GM19239 (cell line): ENCODE measurements around the gene MALAT1.
"Not testable (repeated sequence)": the region's sequence is repeated elsewhere in the genome, so short reads cannot be mapped to it uniquely, and the experiment has no call there.

Source experiments
- DNase-seq: peaks from one replicate; pipeline ENCODE4 v3.0.0; 2011; ENCODE audit warnings: low spot score; ENCODE audit not compliant: insufficient read length
- FAIRE-seq: peaks from 2 replicates; lab custom pipeline; 2011; peaks lifted over from hg19 to GRCh38; lab: Jason Lieb, UNC

The MALAT1 gene

GRCh38 chr11:65516135-65516968 is 17.5 kb downstream of the MALAT1 start:
- no peak for FAIRE-seq
- no peak for DNase-seq

GRCh38 chr11:65518941-65519549 is 20.2 kb downstream of the MALAT1 start:
- DNase-seq, FAIRE-seq: not testable (repeated sequence)

- DNase-seq, FAIRE-seq: not testable (repeated sequence)
Measured at GRCh38 chr11:65521777-65522521, 23.1 kb downstream of the MALAT1 start.

- DNase-seq = not testable (repeated sequence)
- FAIRE-seq = peak; percentile 71
Measured at GRCh38 chr11:65522718-65523630, 24.1 kb downstream of the MALAT1 start.

GRCh38 chr11:65523631-65523968 is 24.8 kb downstream of the MALAT1 start:
- not testable (repeated sequence) for DNase-seq, FAIRE-seq

- DNase-seq (no peak), FAIRE-seq (no peak)
Measured at GRCh38 chr11:65524014-65524740, 25.3 kb downstream of the MALAT1 start.

GRCh38 chr11:65524741-65525545 is 26.1 kb downstream of the MALAT1 start, which contains the start of gene SCYL1:
TSS of gene SCYL1 (plus strand) at chr11:65525083. CDS start at chr11:65525154, 71 bp downstream.
- DNase-seq (peak; percentile 59), FAIRE-seq (peak; percentile 23)

GRCh38 chr11:65525546-65526480 is 27.0 kb downstream of the MALAT1 start:
- FAIRE-seq (no peak), DNase-seq (no peak)

- FAIRE-seq = no peak
- DNase-seq = no peak
Measured at GRCh38 chr11:65526744-65527143, 27.9 kb downstream of the MALAT1 start.

- no peak for DNase-seq
- FAIRE-seq = no peak
Measured at GRCh38 chr11:65528819-65529350, 30.0 kb downstream of the MALAT1 start.

- FAIRE-seq = no peak
- no peak for DNase-seq
Measured at GRCh38 chr11:65529475-65530156, 30.8 kb downstream of the MALAT1 start.

- FAIRE-seq (no peak), DNase-seq (no peak)
Measured at GRCh38 chr11:65530157-65530496, 31.3 kb downstream of the MALAT1 start.

GRCh38 chr11:65532388-65533064 is 33.7 kb downstream of the MALAT1 start:
- DNase-seq (no peak), FAIRE-seq (no peak)

- FAIRE-seq (no peak), DNase-seq (no peak)
Measured at GRCh38 chr11:65535102-65535501, 36.3 kb downstream of the MALAT1 start.

GRCh38 chr11:65536412-65537295 is 37.8 kb downstream of the MALAT1 start:
- FAIRE-seq (no peak), DNase-seq (no peak)
